Measurements from ENCODE around the gene ADRB2.

ADRB2 gene

DNA sequence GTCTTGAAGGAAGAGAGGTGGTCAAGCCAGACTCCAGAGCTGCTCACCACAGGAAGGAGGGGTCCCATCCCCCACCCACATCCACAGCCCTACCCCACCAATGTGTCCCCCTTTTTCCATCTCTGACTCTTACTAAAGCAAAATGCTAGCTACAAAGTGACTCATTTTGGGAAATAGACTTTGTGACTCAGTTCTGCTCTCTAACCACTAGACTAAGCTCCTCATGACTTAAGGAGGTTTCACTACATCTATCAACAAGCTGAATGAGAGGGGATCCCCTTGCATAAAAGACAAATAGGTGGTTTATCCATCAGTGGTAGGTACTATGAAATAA lies 35.1 kb upstream of the ADRB2 start:
- no peak overlapping the region for H3K4me2 ChIP-seq (ENCODE audit: low read length)
- H3K27ac ChIP-seq (ENCODE audit: low read depth, low read length, poor library complexity, severe bottlenecking), result no peak overlapping the region
- H3K4me1 ChIP-seq (ENCODE audit: insufficient read depth, low read length, severe bottlenecking), result no peaks in the 10 kb centered on the region
- H3K4me3 ChIP-seq (ENCODE audit: low read depth, low read length, poor library complexity, severe bottlenecking), result no peak overlapping the region
- TF ChIP-seq, protein P1, sequence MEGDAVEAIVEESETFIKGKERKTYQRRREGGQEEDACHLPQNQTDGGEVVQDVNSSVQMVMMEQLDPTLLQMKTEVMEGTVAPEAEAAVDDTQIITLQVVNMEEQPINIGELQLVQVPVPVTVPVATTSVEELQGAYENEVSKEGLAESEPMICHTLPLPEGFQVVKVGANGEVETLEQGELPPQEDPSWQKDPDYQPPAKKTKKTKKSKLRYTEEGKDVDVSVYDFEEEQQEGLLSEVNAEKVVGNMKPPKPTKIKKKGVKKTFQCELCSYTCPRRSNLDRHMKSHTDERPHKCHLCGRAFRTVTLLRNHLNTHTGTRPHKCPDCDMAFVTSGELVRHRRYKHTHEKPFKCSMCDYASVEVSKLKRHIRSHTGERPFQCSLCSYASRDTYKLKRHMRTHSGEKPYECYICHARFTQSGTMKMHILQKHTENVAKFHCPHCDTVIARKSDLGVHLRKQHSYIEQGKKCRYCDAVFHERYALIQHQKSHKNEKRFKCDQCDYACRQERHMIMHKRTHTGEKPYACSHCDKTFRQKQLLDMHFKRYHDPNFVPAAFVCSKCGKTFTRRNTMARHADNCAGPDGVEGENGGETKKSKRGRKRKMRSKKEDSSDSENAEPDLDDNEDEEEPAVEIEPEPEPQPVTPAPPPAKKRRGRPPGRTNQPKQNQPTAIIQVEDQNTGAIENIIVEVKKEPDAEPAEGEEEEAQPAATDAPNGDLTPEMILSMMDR (IDR thresholded peaks at IDR 0.05; ENCODE audit: low read length), result no peak
- TF ChIP-seq EZH2 (IDR thresholded peaks at IDR 0.05; ENCODE audit: borderline replicate concordance, low read length), result no peak
- no peak overlapping the region for H3K9ac ChIP-seq (ENCODE audit: low read length)
- H3K79me2 ChIP-seq (ENCODE audit: insufficient read depth, low read length), result no peaks in the 10 kb centered on the region
- no peaks in the 10 kb centered on the region for H4K20me1 ChIP-seq (ENCODE audit: insufficient read depth, low read length)
- H2AFZ ChIP-seq (ENCODE audit: low read length), result no peak overlapping the region
- no peaks in the 10 kb centered on the region for H3K36me3 ChIP-seq (ENCODE audit: insufficient read depth, low read length)
- no peaks in the 10 kb centered on the region for H3K9me3 ChIP-seq (ENCODE audit: low read length)
- no peaks in the 10 kb centered on the region for H3F3A ChIP-seq (ENCODE audit: insufficient read depth, low read length)
- no peaks in the 10 kb centered on the region for H3K27me3 ChIP-seq (ENCODE audit: insufficient read depth, low read length)
- H3K9me2 ChIP-seq (ENCODE audit: low read depth, low read length), result no peaks in the 10 kb centered on the region

DNA sequence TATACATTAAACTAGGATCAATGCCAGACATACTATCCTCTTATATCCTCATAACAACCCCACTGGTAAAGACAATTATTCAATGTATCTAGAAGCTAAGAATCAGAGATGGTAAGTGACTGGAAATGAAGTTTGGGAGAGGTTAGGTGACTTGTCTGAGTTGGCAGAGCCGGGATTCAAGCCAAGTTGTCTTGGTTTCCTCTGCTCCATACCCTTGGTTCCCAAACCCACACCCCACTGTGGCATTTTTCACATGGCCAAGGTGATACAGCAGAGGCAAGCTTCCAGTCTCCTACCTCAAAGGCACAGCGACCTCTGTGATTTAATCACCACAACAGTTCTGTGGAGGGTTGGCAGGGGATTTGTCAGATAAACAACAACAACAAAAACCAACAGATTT lies 34.7 kb upstream of the ADRB2 start:
- H3K27ac ChIP-seq (ENCODE audit: low read depth, low read length, poor library complexity, severe bottlenecking), result no peak overlapping the region
- H3K4me1 ChIP-seq (ENCODE audit: insufficient read depth, low read length, severe bottlenecking), result no peaks in the 10 kb centered on the region
- no peaks in the 10 kb centered on the region for H4K20me1 ChIP-seq (ENCODE audit: insufficient read depth, low read length)
- no peak overlapping the region for H3K4me3 ChIP-seq (ENCODE audit: low read depth, low read length, poor library complexity, severe bottlenecking)
- TF ChIP-seq, protein P1 (IDR thresholded peaks at IDR 0.05; ENCODE audit: low read length), result no peak
- no peak for TF ChIP-seq EZH2 (IDR thresholded peaks at IDR 0.05; ENCODE audit: borderline replicate concordance, low read length)
- H3K9me2 ChIP-seq (ENCODE audit: low read depth, low read length), result no peaks in the 10 kb centered on the region
- no peak overlapping the region for H3K9ac ChIP-seq (ENCODE audit: low read length)
- H3K79me2 ChIP-seq (ENCODE audit: insufficient read depth, low read length), result no peaks in the 10 kb centered on the region
- no peaks in the 10 kb centered on the region for H3K9me3 ChIP-seq (ENCODE audit: low read length)
- H3F3A ChIP-seq (ENCODE audit: insufficient read depth, low read length), result no peaks in the 10 kb centered on the region
- H3K27me3 ChIP-seq (ENCODE audit: insufficient read depth, low read length), result no peaks in the 10 kb centered on the region
- no peak overlapping the region for H3K4me2 ChIP-seq (ENCODE audit: low read length)
- no peak overlapping the region for H2AFZ ChIP-seq (ENCODE audit: low read length)
- no peaks in the 10 kb centered on the region for H3K36me3 ChIP-seq (ENCODE audit: insufficient read depth, low read length)

DNA sequence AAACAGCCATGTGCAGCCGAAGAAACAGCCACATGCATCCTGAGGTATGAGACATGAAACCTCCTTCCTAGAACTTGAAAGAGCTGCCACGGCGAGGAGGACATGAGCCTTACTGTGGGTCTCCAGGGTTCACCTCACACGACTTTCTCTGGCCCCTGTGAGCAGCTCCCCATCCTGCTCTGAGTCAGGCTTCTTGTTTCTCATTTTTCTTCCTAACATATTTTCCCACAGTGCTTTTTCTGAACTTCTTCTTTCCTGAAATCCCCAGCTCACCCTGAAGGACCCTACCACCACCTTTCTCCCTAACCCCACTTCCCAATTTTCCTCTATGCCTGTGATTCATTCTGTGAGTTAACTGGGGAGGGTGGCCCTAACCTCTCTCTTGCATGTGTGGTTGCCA lies 33.7 kb upstream of the ADRB2 start:
- TF ChIP-seq, protein P1 (IDR thresholded peaks at IDR 0.05; ENCODE audit: low read length), result no peak
- no peak for TF ChIP-seq EZH2 (IDR thresholded peaks at IDR 0.05; ENCODE audit: borderline replicate concordance, low read length)
- H3K9ac ChIP-seq (ENCODE audit: low read length), result no peak overlapping the region
- no peak overlapping the region for H3K4me2 ChIP-seq (ENCODE audit: low read length)

More for the DNA sequence above, 33.7 kb upstream of the ADRB2 start:
- Histone ChIP-seq H2AFZ (ENCODE audit: low read length) (no peak overlapping the region), H3K27me3 (ENCODE audit: insufficient read depth, low read length) (no peaks in the 10 kb centered on the region), H3K36me3 (ENCODE audit: insufficient read depth, low read length) (no peaks in the 10 kb centered on the region), H3K9me2 (ENCODE audit: low read depth, low read length) (no peaks in the 10 kb centered on the region), H3F3A (ENCODE audit: insufficient read depth, low read length) (no peaks in the 10 kb centered on the region), H3K79me2 (ENCODE audit: insufficient read depth, low read length) (no peaks in the 10 kb centered on the region), H3K9me3 (ENCODE audit: low read length) (no peaks in the 10 kb centered on the region), H3K27ac (ENCODE audit: low read depth, low read length, poor library complexity, severe bottlenecking) (no peak overlapping the region), H4K20me1 (ENCODE audit: insufficient read depth, low read length) (no peaks in the 10 kb centered on the region), H3K4me1 (ENCODE audit: insufficient read depth, low read length, severe bottlenecking) (no peaks in the 10 kb centered on the region), H3K4me3 (ENCODE audit: low read depth, low read length, poor library complexity, severe bottlenecking) (no peak overlapping the region)
